CD4-positive, alpha-beta T cell treated with Interleukin-1 beta for 1 hour (primary cell): ENCODE data around the gene LRRC28.
"Not testable (repeated sequence)": the region's sequence is repeated elsewhere in the genome, so short reads cannot be mapped to it uniquely, and the experiment has no call there.

Source experiments
- DNase-seq, 2 donors: peaks; one replicate each; pipeline ENCODE4 v3.0.0-alpha.2; 2020 to 2022

Gene LRRC28

DNA sequence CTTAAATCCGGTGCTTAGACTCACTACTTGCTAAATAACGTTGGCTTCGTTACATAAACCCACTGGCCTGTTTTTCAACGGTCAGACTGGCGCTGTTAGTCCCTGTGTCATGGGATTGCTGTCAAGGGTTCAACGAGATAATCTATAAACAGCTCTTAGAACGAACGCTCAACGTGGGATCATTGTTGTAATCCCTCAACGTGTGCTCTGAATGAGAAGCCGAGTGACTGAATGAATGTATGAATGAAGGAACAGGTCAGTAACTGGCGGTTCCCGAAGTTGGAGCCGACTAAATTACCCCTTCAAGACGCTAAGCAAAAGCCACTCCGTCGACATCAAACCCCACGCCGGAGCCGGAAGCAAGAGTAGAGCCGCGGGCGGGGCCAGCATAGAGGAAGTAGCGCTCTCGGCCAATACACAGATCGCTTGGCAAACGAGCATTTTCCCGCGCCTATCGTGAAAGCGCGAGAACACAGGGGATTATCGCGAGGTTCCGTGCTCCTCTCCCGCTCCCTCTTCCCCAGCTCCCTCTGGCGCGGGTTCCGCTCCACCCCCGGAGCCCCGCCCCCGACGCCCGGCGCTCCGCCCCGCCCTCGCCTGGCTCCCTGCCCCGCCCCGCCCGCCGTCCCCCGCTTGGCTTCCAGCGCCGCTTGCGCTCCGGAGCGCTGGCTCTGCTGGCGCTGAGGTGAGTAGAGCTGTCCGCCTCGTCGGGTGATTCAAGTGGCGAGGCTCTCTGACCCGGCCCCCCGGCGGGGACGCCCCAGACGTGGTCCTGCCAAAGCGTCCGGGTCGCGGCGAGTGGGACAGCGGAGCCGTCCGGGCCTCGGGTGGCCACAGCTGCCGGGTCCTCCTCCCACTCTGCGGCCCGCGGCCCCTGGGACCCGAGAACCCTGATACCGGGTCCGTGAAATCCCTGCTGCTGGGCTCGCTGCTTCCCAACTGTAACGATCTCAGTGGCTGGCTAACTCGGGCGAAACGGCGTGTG is at the start of gene LRRC28:
TSS of gene LRRC28 (plus strand) at position 625 of the 985 bp plus-strand sequence. CDS start 4,477 bp downstream, outside the sequence.
- peak; percentile 96 to 97 for DNase-seq

- DNase-seq, result no peak
These were observed 49.1 kb upstream of the LRRC28 start for GRCh38 chr15:99202176-99202552.

DNA sequence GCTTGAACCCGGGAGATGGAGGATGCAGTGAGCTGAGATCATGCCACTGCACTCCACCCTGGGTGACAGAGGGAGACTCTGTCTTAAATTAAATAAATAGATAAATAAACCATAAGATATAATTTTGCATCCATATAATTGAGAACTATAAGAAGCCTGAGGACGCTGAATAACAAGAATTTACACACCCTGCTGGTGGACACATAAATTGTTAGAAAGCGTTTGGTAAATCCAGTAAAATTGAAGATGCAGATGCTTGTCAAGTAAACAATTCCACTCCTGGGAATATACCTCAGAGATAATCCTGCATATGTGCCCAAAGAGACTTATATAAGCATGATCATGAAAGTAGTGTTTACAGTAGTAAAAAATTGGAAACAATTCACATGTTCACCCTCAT is 43.6 kb upstream of the LRRC28 start:
- no peak for DNase-seq

- DNase-seq, result no peak
These were observed 42.0 kb upstream of the LRRC28 start for GRCh38 chr15:99209326-99209725.

DNA sequence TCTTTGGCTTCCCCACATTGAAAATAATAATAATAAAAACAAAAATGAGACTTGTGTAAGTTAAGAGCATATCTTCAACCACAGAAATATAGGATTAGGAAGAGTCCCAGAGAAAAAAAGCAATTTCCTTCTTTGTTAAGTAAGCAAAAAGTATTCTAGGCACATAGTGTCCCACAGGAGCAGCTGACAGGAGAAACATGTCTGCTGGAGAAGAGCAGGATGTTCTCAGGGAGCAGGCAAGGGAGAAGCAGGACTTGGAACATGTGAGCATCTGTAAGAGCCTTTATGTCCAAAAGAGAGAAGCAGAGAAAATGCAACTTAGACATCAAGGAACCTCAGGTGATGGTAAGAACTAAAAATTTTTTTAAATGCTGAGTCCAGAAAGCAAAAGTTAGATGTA is 40.9 kb upstream of the LRRC28 start:
- DNase-seq, result no peak

DNA sequence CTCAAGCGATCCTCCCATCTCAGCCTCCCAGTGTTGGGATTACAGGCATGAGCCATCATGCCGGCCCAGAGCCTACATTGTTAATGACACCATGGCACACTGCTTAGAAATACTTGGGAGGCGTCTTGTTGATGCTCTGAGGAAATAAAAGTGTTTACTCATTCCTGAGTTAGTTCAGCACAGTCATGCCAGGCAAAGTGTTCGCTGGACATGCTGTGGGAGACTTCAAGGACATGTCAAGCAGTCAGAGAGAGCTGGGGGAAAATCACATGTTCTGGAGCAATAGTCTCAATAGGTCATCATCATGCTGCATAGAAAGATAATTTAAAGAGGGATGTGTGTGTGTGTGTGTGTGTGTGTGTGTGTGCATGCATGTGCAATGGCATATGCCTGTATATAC is 39.4 kb upstream of the LRRC28 start:
- no peak for DNase-seq

- DNase-seq, result no peak
These were observed 38.9 kb upstream of the LRRC28 start for GRCh38 chr15:99212406-99212805.

- peak; percentile 44 to 59 for DNase-seq
These were observed 38.0 kb upstream of the LRRC28 start for GRCh38 chr15:99213187-99213811.

DNA sequence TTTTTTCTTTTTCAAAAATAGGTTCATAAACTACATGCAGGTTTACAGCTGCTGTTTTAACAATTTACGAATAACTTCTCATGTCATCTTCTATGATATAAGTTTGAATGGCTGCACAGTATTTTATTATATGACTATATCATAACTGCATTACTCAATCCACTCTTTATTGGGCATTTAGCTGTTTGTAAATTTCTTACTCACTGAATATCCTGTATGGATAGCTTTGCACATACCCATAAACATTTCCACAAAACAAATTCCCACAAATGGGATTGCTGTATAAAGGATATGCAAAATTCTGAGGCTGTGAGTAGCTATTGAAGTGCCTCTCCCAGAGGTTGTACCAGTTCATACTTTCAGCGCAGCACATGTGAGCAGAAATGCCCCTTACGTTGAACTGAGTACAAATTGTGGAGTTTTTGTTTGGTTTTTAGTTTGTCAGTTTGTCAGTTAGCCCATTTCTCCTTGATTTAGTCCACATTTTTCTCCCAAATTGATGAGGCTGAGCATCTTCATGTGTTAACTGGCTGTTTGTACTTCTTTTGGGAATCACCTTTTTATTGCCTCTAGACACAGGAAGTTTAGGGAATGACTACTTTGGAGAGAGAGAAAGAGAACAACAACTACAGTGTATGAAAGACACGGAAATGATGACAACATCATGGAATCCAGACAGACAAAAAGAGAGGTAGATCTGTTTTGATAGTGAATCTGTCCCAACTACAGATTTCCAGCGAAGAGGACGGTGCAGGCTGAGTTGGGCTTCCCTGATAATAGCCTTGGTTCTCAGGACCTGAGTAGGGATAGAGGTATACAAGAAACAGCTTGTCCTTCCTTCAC is 26.7 kb upstream of the LRRC28 start:
- DNase-seq, result no peak

DNA sequence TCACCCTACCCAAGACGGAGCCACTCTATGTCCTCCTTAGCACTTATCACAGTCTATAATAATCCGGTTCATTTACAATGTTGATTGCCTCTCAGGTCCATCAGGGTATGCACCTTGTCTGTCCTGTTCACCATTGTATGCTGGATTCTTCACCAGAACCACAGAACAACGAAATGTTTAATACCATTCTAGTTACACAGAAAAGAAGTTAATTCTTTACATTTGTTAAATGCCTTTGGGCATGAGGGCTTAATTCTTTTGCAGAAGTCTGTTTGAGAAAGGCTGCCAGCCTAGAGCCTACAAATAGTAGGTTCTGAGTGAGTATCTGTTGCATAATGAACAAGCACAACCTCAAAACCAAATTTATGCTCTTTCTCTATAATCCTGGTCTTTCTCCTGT is 24.5 kb upstream of the LRRC28 start:
- DNase-seq, result no peak

- DNase-seq, result no peak
These were observed 23.0 kb upstream of the LRRC28 start for GRCh38 chr15:99228120-99228770.

- no peak for DNase-seq
These were observed 20.4 kb upstream of the LRRC28 start for GRCh38 chr15:99230867-99231266.

- no peak for DNase-seq
These were observed 18.5 kb upstream of the LRRC28 start for GRCh38 chr15:99232740-99233139.

- not testable (repeated sequence) for DNase-seq
These were observed 17.1 kb upstream of the LRRC28 start for GRCh38 chr15:99234160-99234559.

GRCh38 chr15:99238849-99239248 is 12.4 kb upstream of the LRRC28 start:
- no peak for DNase-seq

- DNase-seq, result no peak
These were observed 11.6 kb upstream of the LRRC28 start for GRCh38 chr15:99239545-99240198.

- no peak for DNase-seq
These were observed 9.5 kb upstream of the LRRC28 start for GRCh38 chr15:99241752-99242151.

- DNase-seq, result no peak
These were observed 7.0 kb upstream of the LRRC28 start for GRCh38 chr15:99244306-99244705.

- DNase-seq, result no peak
These were observed 4.2 kb upstream of the LRRC28 start for GRCh38 chr15:99247062-99247461.

DNA sequence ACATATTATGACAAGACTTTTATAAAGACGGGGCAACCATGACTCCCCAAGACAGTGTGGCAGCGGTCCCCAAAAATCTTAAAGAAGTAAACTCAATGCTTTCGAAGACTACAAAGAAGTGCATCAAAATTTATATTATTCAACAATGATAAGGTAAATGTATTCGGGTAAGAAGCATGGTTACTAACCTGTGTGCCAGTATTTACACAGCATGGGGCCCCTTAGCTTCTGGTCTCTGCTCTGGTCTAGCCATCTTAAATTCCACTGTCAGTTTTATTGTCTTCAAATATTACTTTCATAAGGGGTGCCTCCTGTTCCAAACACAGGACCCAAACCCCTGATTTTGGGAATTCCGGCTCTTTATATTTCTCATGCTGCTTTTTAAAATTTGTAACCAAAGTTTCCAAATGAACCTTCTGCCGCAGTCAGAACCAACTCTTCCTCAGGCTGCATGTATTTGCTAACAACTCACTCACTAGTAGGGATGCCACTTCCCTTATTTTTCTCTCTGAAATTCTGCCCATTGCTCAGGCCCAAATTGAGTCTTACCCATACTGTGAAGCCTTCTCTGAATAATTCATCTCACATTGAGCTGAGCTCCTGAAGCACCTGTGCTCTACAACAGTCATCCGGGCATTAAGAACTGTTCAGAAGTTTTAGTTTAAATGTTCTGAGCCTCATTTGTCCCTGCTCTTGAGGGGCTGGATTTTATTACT is 3.1 kb upstream of the LRRC28 start:
- DNase-seq, result no peak

- DNase-seq, result no peak
These were observed 1.9 kb upstream of the LRRC28 start, which contains the start of gene TTC23 for GRCh38 chr15:99249270-99249841. Gene TTC23, minus strand, starts transcription at chr15:99249581. Its CDS starts 20,869 bp downstream, at chr15:99228712.
